ENCODE data around the gene MYO16. TPM values are rescaled to one million over a fixed set of nuclear protein-coding genes. Genes with fewer than 3 reads are reported as not detected.

MYO16 gene
- total and polyA plus RNA-seq, 4 donors, result 0.48 TPM; not detected in 3

DNA sequence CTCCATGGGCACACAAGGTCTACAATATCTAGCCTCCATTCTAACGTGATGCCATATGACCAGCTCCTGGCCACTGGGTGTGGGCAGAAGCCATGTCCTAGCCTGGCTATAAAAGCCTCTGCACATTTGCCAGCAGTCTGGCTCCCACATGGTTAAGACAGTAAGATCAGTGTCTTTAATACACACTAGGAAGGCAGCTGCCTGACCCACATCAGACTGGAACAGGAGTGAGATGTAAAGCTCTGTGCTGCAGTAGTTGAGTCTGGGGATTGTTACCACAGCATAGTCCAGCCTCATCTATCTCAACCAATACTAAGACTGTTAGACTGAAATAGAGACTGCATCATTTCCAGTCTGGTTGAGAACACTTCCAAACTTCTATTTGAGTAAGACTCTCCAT is 623.9 kb downstream of the MYO16 start:
- no peak overlapping the region for H3K4me3 ChIP-seq (ENCODE audit: low read length in 2 of 2)
- H3K4me1 ChIP-seq (ENCODE audit: control insufficient read depth in 1 of 2, insufficient read depth in 2 of 2, low read length in 2 of 2), result no peaks in the 10 kb centered on the region
- no peak for DNase-seq
- H3K27me3 ChIP-seq (ENCODE audit: control insufficient read depth in 1 of 2, insufficient read depth in 2 of 2, low read length in 1 of 2), result no peaks in the 10 kb centered on the region
- intact Hi-C loops (cut with DNase I), result loop anchor here in 1 of 2 donors (10.0 kb wide), 1 partner anchor 201 kb away; no protein-coding TSS in a partner anchor
- no peak for ATAC-seq (ENCODE audit: low FRiP score)
- WGBS, 2 donors, result 90 to 92% methylated on average over 1 of the region's 1 CpG
- no peaks in the 10 kb centered on the region for H3K9me3 ChIP-seq (ENCODE audit: control insufficient read depth, low read length)
- no peak overlapping the region for H3K27ac ChIP-seq (ENCODE audit: low read depth in 1 of 2, low read length in 2 of 2)
- no peaks in the 10 kb centered on the region for H3K36me3 ChIP-seq (ENCODE audit: control insufficient read depth in 1 of 2, insufficient read depth in 2 of 2, low read length in 1 of 2)

DNA sequence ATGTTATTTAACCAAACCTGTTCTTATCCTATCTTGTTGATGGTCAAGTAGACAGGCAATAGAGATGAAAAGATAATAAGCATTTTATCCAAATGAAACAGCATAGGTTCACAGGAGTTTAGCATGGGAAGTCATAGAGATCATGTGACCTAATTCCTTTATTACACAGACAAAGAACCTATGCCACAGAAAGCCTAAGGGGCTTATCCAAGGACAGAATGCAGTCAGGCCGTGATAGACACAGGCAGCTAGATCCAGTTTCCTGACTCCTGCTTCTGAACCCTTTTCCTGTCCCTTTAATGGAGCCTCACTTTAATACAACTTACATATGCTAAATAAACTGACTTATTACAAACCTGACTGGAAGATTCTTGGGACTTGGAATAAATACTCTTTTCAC is 624.9 kb downstream of the MYO16 start:
- 94 to 100% methylated on average over 1 of the region's 1 CpG for WGBS, 2 donors
- no peaks in the 10 kb centered on the region for H3K36me3 ChIP-seq (ENCODE audit: control insufficient read depth in 1 of 2, insufficient read depth in 2 of 2, low read length in 1 of 2)
- H3K27me3 ChIP-seq (ENCODE audit: control insufficient read depth in 1 of 2, insufficient read depth in 2 of 2, low read length in 1 of 2), result no peaks in the 10 kb centered on the region
- no peak overlapping the region for H3K4me3 ChIP-seq (ENCODE audit: low read length in 2 of 2)
- H3K27ac ChIP-seq (ENCODE audit: low read depth in 1 of 2, low read length in 2 of 2), result no peak overlapping the region
- no peak for ATAC-seq (ENCODE audit: low FRiP score)
- no peak for DNase-seq
- intact Hi-C loops (cut with DNase I), result loop anchor here in 1 of 2 donors (10.0 kb wide), 1 partner anchor 201 kb away; no protein-coding TSS in a partner anchor
- no peaks in the 10 kb centered on the region for H3K9me3 ChIP-seq (ENCODE audit: control insufficient read depth, low read length)
- no peaks in the 10 kb centered on the region for H3K4me1 ChIP-seq (ENCODE audit: control insufficient read depth in 1 of 2, insufficient read depth in 2 of 2, low read length in 2 of 2)

DNA sequence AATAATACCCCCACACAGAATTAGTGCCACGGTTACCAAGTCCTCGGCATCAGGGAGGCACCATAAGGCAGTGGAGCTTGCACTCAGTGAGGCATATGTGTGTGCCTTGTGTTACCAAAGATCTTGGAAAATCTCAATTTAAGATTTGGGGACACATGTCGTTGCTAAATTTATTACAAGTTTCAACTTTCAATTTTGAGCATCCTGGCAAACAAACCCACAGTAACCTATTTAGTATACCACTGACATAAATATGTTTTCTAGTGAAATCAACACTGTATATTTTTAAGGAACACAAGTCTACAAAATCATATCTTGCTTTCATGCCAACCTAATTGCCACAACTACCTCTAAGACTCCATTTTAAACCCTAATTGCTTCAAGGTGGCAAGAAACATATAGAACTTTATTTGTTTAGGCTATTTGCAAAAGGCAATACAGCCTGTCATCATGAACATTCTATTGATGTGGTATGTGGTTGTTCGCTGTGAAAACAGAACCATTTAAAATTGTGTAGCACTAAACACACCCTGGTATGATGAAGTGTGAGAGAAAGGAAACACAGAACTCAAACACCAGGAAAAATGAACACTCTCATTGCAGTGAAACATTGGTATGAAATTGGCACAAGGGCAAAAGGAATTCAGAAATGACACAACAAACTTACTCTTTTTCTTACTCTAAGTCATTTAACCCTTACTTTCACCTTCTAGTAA is 625.9 kb downstream of the MYO16 start:
- intact Hi-C loops (cut with DNase I), result loop anchor here (5.0 to 10.0 kb wide), 2 partner anchors 98 to 200 kb away; no protein-coding TSS in a partner anchor
- Histone ChIP-seq H3K27me3 (ENCODE audit: control insufficient read depth in 1 of 2, insufficient read depth in 2 of 2, low read length in 1 of 2) (no peaks in the 10 kb centered on the region), H3K36me3 (ENCODE audit: control insufficient read depth in 1 of 2, insufficient read depth in 2 of 2, low read length in 1 of 2) (no peaks in the 10 kb centered on the region), H3K4me1 (ENCODE audit: control insufficient read depth in 1 of 2, insufficient read depth in 2 of 2, low read length in 2 of 2) (no peaks in the 10 kb centered on the region), H3K27ac (ENCODE audit: low read depth in 1 of 2, low read length in 2 of 2) (no peak overlapping the region), H3K4me3 (ENCODE audit: low read length in 2 of 2) (no peak overlapping the region), H3K9me3 (ENCODE audit: control insufficient read depth, low read length) (no peaks in the 10 kb centered on the region)
- ATAC-seq (ENCODE audit: low FRiP score) (no peak), DNase-seq (no peak)
- 86 to 88% methylated on average over 4 of the region's 4 CpGs for WGBS, 2 donors

DNA sequence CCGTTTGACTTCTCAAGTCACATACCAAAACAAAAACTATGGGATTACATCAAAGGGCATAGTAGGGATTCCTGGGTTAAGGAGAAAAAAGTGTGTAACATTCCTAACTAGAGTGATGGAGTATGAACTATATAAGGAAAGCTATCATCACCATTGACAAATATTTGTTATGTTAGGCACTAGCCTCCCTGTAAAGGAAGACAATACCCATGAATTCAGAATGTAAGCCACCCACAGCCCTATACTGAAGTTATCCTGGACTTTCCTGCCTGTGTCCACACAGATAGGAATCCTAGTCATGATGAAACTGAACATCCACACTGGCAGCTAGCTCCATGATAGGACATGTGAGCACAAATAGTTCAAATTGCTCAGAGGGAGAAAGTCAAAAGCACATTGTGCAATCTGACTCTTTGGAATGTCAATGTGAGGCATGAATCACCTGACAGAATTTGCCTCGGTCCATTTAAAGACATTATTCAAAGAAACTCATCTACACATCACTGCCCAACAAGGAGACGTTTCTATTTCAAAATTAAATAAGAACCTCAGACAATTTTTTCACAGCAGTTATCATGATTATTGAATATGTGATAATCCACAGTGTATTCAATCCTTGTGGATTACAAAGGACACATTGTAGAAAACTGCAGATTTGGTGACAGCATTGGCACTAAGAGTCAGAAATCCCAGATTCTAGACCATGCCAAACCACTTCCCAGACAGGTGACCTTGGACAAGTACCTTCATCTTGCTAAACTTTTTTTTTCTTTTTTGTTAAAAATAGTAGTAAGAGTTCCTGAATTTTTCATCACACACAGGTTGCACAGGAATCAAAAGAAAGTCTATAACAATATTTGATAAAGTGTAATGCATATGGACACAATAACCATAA is 627.7 kb downstream of the MYO16 start:
- intact Hi-C loops (cut with DNase I), result loop anchor here (5.0 to 10.0 kb wide), 2 partner anchors 100 to 198 kb away; no protein-coding TSS in a partner anchor
- 4% methylated on average over 3 of the region's 3 CpGs for WGBS, 2 donors
- H3K4me3 ChIP-seq (ENCODE audit: low read length in 2 of 2), result no peak overlapping the region

More for the DNA sequence above, 627.7 kb downstream of the MYO16 start:
- no peaks in the 10 kb centered on the region for H3K4me1 ChIP-seq (ENCODE audit: control insufficient read depth in 1 of 2, insufficient read depth in 2 of 2, low read length in 2 of 2)
- no peaks in the 10 kb centered on the region for H3K27me3 ChIP-seq (ENCODE audit: control insufficient read depth in 1 of 2, insufficient read depth in 2 of 2, low read length in 1 of 2)
- DNase-seq (no peak), ATAC-seq (ENCODE audit: low FRiP score) (peak; percentile 29)
- H3K36me3 ChIP-seq (ENCODE audit: control insufficient read depth in 1 of 2, insufficient read depth in 2 of 2, low read length in 1 of 2), result no peaks in the 10 kb centered on the region
- H3K27ac ChIP-seq (ENCODE audit: low read depth in 1 of 2, low read length in 2 of 2), result peak overlapping the region in 1 of 2 donors; percentile 83
- H3K9me3 ChIP-seq (ENCODE audit: control insufficient read depth, low read length), result no peaks in the 10 kb centered on the region

Measured in aorta (tissue), 5 donors.